MM.1S (cell line): ENCODE results near the gene ZNF431.

ENCODE experiments used
- DNase-seq: peaks from one replicate; pipeline ENCODE4 v3.0.0-alpha.2; 2015
- H2AFZ ChIP-seq: fragments of 300-600 bp; sonication (generic); 2 replicates; pipeline ENCODE4 v1.6.0; 2016; ENCODE audit warnings: antibody characterized with exemption, low read length
- H3F3A ChIP-seq: fragments of 300-600 bp; sonication (generic); 2 replicates; pipeline ENCODE4 v1.6.1; 2016; ENCODE audit warnings: mild to moderate bottlenecking, antibody characterized with exemption, low read length, moderate library complexity, mixed read lengths; ENCODE audit not compliant: insufficient read depth
- H3K27ac ChIP-seq: fragments of 300-600 bp; sonication (generic); 2 replicates; pipeline ENCODE4 v1.5.1; 2016; ENCODE audit warnings: mild to moderate bottlenecking, low read length
- H3K27me3 ChIP-seq: fragments of 300-600 bp; sonication (generic); replicated peaks from 2 replicates; pipeline ENCODE4 v1.6.0; 2016; ENCODE audit warnings: low read length; ENCODE audit not compliant: insufficient read depth
- H3K36me3 ChIP-seq: fragments of 300-600 bp; sonication (generic); replicated peaks from 2 replicates; pipeline ENCODE4 v1.6.1; 2016; ENCODE audit warnings: mild to moderate bottlenecking, low read length, mixed read lengths; ENCODE audit not compliant: insufficient read depth
- H3K4me1 ChIP-seq: fragments of 300-600 bp; sonication (generic); 2 replicates; pipeline ENCODE4 v1.6.1; 2016; ENCODE audit warnings: low read length, mixed read lengths
- H3K4me2 ChIP-seq: fragments of 300-600 bp; sonication (generic); 2 replicates; pipeline ENCODE4 v1.6.0; 2016; ENCODE audit warnings: low read depth, low read length
- H3K4me3 ChIP-seq: fragments of 300-600 bp; sonication (generic); 2 replicates; pipeline ENCODE4 v1.5.1; 2016; ENCODE audit warnings: low read length, mixed read lengths
- H3K79me2 ChIP-seq: fragments of 300-600 bp; sonication (generic); 2 replicates; pipeline ENCODE4 v1.6.1; 2016; ENCODE audit warnings: mixed run types, low read length, mixed read lengths
- H3K9ac ChIP-seq: fragments of 300-600 bp; sonication (generic); 2 replicates; pipeline ENCODE4 v1.6.1; 2016; ENCODE audit warnings: low read length, mixed read lengths
- H3K9me2 ChIP-seq: fragments of 300-600 bp; sonication (generic); replicated peaks from 2 replicates; pipeline ENCODE4 v1.6.1; 2016; ENCODE audit warnings: mild to moderate bottlenecking, low read length, mixed read lengths; ENCODE audit not compliant: insufficient read depth
- H3K9me3 ChIP-seq: fragments of 300-600 bp; sonication (generic); replicated peaks from 2 replicates; pipeline ENCODE4 v1.6.1; 2016; ENCODE audit warnings: mild to moderate bottlenecking, low read length, mixed read lengths; ENCODE audit not compliant: insufficient read depth
- H4K20me1 ChIP-seq: fragments of 300-600 bp; sonication (generic); 2 replicates; pipeline ENCODE4 v1.6.1; 2016; ENCODE audit warnings: mild to moderate bottlenecking, low read length, moderate library complexity, mixed read lengths; ENCODE audit not compliant: insufficient read depth
- EZH2 ChIP-seq: fragments of 300-600 bp; sonication (generic); optimal IDR thresholded peaks from 2 replicates; pipeline ENCODE3; 2017; ENCODE audit warnings: low read depth, mild to moderate bottlenecking, antibody characterized with exemption, low read length, mixed read lengths
- EZH2phosphoT487 ChIP-seq: fragments of 300-600 bp; sonication (generic); IDR thresholded peaks from 2 replicates; pipeline ENCODE4 v1.6.1; 2018; ENCODE audit warnings: antibody characterized with exemption, low read length
- TF ChIP-seq, protein P1 (sequence below): fragments of 300-600 bp; sonication (generic); IDR thresholded peaks from 2 replicates; pipeline ENCODE4 v1.5.1; 2016; ENCODE audit warnings: antibody characterized with exemption, low read length, mixed read lengths

ZNF431 gene

DNA sequence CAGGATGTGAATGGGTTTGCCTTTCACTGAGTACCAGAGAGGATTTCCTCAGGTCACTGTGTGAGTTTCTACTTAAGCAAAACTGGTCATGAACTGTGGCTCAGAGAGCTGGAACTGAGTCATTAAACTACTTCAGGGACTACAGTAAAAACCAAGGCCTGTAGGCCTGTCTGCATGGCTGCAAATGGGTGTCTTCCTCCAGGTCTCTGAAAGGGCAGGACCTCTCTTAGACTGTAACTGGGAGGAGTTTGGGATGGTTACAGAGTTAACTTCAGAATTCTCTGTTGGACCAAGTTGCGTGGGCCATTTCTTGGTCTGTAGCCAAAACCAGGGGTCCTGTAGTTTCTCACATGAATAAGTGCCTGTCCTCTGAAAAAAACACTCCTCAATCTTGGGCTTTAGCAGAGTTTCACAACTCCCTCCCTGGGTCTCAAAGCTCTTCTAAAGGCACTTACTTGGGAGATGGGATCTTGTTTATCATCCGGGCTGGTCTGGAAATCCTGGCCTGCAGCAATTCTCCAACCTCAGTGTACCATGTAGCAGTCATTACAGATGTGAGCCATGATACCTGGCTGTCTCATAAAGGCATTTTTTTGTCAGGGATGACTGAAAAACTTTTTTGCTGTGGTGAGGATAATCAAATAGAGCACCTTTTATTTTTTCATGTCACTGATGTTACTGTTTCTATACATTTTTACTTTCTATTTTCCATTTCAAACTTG lies 40.2 kb upstream of the ZNF431 start:
- H3K4me2 ChIP-seq, result no peak overlapping the region
- no peaks in the 10 kb centered on the region for H3K27me3 ChIP-seq
- H3K9ac ChIP-seq, result no peak overlapping the region
- no peak overlapping the region for H2AFZ ChIP-seq
- TF ChIP-seq, protein P1, sequence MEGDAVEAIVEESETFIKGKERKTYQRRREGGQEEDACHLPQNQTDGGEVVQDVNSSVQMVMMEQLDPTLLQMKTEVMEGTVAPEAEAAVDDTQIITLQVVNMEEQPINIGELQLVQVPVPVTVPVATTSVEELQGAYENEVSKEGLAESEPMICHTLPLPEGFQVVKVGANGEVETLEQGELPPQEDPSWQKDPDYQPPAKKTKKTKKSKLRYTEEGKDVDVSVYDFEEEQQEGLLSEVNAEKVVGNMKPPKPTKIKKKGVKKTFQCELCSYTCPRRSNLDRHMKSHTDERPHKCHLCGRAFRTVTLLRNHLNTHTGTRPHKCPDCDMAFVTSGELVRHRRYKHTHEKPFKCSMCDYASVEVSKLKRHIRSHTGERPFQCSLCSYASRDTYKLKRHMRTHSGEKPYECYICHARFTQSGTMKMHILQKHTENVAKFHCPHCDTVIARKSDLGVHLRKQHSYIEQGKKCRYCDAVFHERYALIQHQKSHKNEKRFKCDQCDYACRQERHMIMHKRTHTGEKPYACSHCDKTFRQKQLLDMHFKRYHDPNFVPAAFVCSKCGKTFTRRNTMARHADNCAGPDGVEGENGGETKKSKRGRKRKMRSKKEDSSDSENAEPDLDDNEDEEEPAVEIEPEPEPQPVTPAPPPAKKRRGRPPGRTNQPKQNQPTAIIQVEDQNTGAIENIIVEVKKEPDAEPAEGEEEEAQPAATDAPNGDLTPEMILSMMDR, result no peak
- TF ChIP-seq EZH2, result no peak
- TF ChIP-seq EZH2phosphoT487, result no peak
- no peak for DNase-seq
- H3K4me3 ChIP-seq, result no peak overlapping the region
- no peaks in the 10 kb centered on the region for H3K36me3 ChIP-seq
- H3K4me1 ChIP-seq, result no peaks in the 10 kb centered on the region
- H4K20me1 ChIP-seq, result no peaks in the 10 kb centered on the region
- no peak overlapping the region for H3K27ac ChIP-seq
- no peaks in the 10 kb centered on the region for H3F3A ChIP-seq
- no peaks in the 10 kb centered on the region for H3K79me2 ChIP-seq
- no peaks in the 10 kb centered on the region for H3K9me3 ChIP-seq
- no peaks in the 10 kb centered on the region for H3K9me2 ChIP-seq

DNA sequence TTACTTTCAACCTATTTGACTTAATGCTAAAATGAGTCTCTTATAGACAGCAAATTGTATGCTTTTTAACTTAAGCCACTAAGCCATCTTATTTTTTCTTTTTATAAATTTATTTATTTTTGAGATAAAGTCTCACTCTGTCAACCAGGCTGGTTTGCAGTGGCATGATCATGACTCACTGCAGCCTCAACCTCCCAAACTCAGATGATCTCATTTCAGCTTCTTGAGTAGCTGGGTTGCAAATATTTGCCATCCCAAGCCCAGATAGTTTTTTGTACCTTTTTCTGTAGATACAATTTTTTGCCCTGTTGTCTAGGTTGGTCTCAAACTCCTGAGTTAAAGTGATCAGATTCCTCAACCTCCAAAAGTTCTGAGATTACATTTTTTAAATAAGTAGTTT lies 32.7 kb upstream of the ZNF431 start:
- Histone ChIP-seq H3K36me3 (no peaks in the 10 kb centered on the region), H3K4me3 (no peak overlapping the region), H3K27ac (no peak overlapping the region), H3F3A (no peaks in the 10 kb centered on the region), H2AFZ (no peak overlapping the region), H3K9me3 (no peaks in the 10 kb centered on the region), H3K4me2 (no peak overlapping the region), H4K20me1 (no peaks in the 10 kb centered on the region), H3K9ac (no peak overlapping the region), H3K79me2 (no peaks in the 10 kb centered on the region), H3K4me1 (no peaks in the 10 kb centered on the region), H3K9me2 (no peaks in the 10 kb centered on the region), H3K27me3 (no peaks in the 10 kb centered on the region)
- DNase-seq, result no peak
- TF ChIP-seq, protein P1, result no peak
- TF ChIP-seq EZH2phosphoT487 (no peak), EZH2 (no peak)

DNA sequence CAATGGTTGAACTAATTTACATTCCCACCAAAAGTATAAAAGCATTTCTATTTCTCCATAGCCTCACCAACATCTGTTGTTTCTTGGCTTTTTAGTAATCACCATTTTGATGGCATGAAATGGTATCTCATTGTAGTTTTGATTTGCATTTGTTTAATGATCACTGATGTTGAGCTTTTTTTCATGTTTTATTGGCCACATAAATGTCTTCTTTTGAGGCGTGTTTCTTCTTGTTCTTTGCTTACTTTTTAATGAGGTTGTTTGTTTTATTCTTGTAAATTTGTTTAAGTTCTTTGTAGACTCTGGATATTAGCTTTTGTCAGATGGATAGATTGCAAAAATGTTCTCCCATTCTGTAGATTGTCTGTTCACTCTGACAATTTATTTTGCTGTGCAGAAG lies 31.7 kb upstream of the ZNF431 start:
- TF ChIP-seq, protein P1, result no peak
- TF ChIP-seq EZH2phosphoT487 (no peak), EZH2 (no peak)
- Histone ChIP-seq H3K9me3 (no peaks in the 10 kb centered on the region), H2AFZ (no peak overlapping the region), H3K27ac (no peak overlapping the region), H4K20me1 (no peaks in the 10 kb centered on the region), H3K27me3 (no peaks in the 10 kb centered on the region), H3K9ac (no peak overlapping the region), H3K79me2 (no peaks in the 10 kb centered on the region), H3F3A (no peaks in the 10 kb centered on the region), H3K4me1 (no peaks in the 10 kb centered on the region), H3K9me2 (no peaks in the 10 kb centered on the region), H3K4me2 (no peak overlapping the region), H3K36me3 (no peaks in the 10 kb centered on the region), H3K4me3 (no peak overlapping the region)
- no peak for DNase-seq
